Activated CD4-positive, alpha-beta T cell treated with anti-CD3 and anti-CD28 coated beads for 48 hours (primary cell): ENCODE data around the gene EEF2.
"Not testable (repeated sequence)": the region's sequence is repeated elsewhere in the genome, so short reads cannot be mapped to it uniquely, and the experiment has no call there.

Source experiments
- DNase-seq: peaks from one replicate; pipeline ENCODE4 v3.0.0-alpha.2; 2020

EEF2 gene

DNA sequence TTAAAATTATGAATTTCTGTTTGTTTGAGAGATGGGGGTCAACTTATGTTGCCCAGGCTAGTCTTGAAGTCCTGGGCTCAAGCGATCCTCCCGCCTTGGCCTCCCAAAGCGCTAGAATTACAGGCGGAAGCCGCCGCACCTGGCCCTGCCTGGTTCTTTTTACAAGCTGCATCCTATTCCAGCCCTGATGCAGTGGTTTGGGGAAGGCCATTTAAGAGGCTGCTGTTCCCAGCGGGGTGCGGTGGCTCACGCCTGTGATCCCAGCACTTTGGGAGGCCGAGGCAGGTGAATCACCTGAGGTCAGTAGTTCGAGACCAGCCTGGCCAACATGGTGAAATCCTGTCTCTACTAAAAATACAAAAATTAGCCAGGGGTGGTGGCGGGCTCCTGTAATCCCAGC lies 17.3 kb downstream of the EEF2 start:
- not testable (repeated sequence) for DNase-seq

DNA sequence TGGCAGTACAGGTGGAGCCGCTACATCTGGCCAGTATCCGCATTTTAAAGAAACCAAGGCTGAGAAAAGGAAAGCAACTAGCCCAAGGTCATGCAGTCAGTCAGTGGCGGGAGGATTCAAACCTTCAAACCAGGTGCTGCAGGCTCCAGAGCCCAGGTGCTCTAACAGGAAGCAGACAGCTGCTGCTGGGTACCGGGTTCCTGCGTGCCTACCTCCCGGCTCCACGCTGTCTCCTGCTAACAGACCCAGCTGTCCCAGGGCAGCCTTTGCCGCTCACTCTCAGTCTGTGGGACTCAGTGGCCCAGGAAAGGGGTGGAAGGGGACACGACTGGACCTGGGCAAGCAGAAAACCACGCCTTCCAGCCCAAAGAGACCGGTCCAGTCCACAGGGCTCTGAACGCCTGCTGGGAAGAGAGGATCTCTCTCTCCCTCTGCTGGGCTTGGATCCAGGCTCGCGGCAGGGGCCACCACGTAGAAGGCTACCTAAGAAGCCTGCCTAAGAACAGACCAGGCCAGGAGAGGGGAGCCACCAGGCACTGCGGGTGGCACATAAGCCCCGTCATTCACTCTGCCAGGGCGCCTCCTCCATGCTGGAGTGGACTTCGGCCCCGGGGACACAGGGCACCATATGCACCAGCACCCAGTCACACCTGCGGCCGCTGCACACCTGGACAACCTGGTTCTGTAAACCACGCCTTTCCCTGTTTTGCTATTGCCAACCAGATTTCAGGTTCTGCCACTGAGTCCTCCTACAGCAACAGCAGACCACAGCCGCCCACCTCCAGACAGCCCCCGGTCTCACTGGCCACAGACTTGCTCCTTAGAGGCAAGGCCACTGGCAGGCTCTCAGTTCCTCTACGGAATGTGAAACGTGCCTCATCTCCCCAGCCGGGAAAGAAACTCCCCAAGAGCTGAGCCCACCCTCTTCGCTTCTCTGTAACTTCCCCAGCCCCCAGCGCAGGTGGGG lies 18.9 kb downstream of the EEF2 start:
- no peak for DNase-seq

DNA sequence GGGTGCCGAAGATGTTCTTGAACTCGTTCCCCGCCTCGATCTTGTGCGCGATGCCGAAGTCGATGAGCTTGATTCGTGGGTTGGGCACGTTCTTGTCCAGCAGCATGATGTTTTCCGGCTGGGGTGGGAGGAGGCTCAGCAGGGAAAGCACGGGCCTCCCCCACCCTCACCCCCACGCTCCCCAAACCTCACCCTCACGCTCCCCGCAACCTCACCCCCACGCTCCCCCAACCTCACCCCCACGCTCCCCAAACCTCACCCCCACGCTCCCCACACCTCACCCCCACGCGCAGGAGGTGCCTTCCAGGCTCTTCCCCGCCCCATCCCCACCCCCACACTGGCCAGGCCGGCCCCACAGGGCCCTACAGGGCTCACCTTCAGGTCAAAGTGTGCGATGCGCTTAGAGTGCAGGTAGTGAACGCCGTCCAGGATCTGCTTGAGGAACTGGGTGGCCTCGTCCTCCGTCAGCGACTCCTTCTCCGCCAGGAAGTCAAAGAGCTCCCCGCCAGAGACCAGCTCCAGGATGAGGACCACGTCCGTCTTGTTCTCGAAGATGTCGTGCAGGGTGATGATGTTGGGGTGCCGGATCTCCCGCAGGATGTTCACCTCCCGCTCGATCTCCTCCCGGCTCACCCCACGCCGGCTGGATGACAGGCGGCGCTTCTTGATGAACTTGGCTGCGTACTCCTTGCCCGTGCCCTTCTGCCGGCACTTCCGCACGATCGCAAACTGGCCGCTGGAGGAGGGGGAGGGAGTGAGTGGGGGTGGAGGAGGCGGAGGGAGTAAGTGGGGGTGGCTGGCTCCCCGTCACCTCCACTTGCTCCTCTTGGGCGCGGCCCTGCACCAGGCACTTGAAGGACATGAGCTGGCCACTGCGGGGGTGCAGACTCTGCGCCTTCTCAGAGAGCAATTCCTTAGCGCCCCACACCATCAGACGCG lies 20.7 kb downstream of the EEF2 start:
- no peak for DNase-seq

DNA sequence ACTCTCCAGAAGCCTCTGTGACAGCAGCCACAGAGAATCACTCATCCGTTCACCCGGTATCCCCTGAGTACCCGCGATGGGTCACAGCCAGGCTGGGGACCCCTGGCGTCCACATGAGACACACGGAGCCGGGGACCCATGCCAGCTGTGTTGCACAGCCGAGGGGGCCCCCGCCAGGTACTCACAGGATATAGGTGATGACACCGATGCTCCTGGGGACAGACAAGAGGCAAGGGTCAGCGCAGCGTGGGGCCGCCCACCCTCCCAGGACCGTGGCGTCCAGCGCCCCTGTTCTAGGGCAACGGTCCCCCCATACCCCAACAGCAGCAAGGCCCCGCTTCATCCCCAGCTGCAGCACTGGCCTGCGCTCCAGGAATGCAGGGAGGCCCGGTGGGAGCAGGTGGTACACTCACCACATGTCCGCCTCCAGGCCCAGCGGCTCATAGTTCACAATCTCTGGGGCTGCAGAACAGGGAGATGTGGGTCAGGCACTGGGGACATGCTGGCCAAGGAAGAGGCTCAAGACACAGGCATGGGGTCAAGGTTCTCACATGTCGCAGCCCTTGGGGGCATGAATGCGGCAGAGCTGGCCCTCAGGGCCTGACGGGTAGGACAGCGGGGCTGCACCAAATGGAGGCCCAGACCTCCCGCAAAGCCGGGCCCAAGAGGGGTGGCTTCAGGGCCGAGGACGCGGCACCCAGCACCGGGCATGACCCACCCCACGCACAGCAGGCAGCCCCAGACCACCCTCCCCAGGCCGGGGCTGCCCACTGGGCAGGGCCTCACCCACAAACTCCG lies 21.6 kb downstream of the EEF2 start:
- DNase-seq, result no peak

GRCh38 chr19:3961007-3961406 lies 24.3 kb downstream of the EEF2 start:
- no peak for DNase-seq

DNA sequence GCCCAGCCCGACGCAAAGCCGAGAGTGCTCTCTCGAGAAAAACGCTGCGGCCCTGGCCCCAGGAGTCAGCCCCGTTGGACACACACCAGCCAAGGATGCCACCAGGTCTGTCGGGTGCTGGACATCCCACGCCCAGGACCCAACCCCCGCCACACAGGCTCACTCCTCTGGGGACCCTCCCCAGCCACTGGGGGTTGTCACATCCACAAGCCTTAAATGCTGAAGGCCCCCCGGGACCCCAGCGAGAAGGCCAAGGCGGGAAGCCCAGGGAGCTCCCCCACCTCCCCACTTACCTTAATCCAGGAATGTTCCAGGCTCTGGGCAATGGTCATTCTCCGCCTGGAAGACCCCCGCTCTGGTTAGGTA lies 25.5 kb downstream of the EEF2 start:
- DNase-seq, result no peak

DNA sequence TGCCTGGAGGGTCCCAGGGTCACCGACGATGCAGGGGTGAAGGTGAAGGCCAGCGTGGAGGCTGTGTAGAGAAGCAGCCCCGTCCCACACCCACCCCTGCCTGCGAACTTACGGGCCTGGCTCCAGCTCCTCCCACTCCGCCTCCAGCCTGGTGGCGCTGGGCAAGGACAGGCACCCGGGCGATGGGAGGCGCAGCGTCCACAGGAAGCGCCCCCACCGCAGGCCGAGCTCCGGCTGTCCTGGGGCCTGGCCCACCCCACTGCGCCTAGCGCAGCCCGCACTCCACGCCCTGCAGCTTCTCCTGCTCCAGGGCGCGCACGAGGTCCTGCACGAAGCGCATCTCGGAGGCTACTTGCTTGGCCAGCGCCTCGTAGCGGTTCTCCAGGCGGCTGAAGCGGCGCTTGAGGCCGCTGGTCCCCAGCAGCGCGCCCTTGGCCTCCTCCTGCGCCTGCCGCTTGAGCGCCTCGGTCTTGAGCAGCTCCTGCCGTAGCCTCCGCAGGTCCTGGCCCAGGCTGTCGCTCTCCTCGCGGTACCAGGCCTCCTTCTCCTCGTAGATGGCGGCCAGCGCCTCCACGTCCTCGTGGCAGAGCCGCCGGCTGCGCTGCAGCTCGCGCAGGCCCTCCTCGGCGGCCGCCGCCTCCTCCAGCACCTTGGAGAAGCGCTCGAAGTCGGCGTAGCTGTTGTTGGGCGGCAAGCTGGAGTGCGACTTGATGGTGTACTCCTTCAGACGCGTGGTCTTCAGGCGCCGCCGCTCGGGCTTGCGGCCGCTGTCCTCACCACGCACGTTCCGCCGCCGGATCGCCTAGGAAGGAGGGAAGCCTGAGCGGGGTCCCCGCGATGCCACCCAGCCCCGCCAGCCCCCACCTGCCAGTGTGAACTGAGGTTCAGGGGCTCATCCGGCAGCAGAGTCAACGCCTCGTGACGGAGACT lies 26.2 kb downstream of the EEF2 start:
- no peak for DNase-seq

- no peak for DNase-seq
Observed at GRCh38 chr19:3955688-3956087, 29.6 kb downstream of the EEF2 start.

DNA sequence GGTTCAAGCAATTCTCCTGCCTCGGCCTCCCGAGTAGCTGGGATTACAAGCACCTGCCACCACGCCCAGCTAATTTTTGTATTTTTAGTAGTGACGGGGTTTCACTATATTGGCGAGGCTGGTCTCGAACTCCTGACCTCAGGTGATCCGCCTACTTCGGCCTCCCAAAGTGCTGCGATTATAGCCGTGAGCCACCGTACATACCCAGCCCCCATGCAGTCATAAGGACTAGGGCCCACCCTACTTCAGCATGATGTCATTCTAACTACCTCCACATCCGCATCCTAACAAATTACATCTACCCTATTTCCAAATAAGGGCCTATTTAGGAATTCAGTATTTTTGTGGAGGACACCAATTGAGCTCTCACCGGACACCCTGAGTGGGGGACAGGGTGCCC lies 30.0 kb downstream of the EEF2 start:
- DNase-seq, result not testable (repeated sequence)

- DNase-seq, result no peak
Observed at GRCh38 chr19:3954107-3954506, 31.2 kb downstream of the EEF2 start.

DNA sequence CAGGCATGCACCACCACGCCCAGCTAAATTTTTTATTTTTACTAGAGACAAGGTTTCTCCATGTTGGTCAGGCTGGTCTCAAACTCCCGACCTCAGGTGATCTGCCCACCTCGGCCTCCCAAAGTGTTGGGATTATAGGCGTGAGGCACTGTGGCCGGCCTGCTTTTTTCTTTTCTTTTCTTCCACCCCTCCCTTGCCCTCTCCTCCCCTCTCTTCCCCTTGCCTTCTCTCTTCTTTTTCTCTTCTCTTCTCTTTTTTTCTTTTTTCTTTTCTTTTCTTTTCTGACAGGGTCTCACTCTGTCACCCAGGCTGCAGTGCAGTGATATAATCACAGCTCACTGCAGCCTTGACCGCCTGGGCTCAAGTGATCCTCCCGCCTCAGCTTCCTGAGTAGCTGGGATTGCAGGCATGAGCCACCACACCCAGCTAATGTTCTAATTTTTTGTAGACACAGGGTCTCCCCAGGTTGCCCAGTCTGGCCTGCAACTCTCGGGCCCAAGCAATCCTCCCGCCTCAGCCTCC lies 32.4 kb downstream of the EEF2 start:
- not testable (repeated sequence) for DNase-seq

DNA sequence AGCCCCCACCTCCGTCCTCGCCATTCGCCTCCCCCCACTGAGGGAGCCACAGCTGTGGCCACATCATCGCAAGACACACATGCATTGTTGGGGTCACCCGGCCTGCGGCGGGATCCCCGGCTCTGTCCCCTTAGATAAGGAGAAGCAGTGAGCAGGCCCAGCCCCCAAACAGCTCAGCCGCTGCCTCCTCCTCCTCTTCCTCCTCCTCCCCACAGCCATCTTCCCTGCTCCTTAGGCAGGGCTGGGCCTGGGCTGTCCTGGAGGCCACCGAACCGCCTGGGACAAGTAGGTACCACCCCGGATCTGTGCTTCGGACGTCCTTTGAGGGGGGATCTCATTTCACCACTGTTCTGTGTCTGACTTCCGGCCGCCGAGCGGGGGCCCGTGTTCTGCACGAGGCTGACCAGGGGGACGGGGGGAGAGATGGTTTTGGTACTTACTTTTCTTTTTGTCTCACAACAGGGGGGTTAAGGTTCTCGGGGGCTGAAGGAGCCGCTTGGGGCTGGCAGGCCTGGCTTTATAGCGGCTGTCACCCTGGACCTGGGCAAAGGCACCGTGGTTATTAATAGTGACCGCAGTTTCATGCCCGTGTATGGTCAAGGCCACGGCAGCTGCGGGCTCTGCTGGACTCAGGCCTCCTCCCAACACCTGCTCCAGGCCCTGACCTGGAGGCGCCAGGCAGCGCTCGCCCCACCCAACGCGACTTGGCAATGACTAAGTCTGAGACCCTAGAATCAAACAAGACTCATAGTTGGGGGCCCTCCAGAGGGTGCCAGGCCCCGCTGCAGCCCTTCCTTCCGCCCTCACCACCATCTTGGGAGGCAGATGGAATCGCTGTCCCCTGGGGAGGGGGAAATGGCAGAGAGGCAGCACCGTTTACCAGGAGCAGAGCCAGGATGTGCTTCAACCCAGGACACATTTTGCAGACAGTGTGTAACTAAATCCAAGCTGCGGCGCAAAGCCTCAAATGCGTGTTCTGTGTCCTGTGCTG lies 34.1 kb downstream of the EEF2 start:
- DNase-seq, result no peak

DNA sequence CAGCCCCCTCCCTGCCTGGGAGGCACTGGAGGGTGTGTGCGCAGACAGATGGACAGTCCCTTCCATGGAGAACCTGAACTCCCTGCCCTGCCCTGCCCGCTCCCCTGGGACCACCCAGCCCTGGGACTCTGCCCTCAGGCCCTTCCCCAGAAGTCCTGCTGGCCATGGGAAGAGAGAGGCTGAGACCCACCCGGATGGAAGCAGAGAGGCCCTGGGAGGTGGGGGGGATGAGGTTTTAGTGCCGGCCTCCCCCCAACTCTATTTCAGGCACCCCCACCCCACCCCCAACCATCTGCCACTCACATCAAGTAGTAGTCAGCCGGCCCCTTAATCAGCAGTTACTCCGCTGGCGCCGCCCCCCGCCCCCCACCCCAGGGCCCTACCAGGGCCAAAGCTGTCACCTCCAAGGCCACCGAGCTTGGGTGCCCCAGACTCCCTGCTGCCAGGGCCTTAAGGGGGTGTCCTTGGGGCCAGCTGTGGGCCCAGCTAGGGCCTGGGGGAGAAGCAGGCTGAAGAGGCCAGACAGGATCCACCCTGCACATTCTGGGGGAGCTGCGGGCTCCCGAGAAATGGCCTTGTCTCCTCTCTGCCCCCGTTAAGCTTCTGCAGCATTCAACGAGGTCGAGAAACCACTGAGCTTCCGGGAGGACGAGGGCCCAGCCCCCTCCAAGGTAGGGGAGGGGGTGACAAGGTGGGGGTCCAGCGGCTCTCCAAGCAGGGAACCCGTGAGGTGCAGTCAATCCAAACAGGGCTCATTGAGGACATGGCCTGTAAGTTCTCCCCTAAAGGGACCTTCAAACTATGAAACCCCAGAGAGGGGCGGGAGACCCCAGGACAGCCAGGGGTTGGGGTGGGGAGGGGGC lies 35.0 kb downstream of the EEF2 start:
- no peak for DNase-seq

DNA sequence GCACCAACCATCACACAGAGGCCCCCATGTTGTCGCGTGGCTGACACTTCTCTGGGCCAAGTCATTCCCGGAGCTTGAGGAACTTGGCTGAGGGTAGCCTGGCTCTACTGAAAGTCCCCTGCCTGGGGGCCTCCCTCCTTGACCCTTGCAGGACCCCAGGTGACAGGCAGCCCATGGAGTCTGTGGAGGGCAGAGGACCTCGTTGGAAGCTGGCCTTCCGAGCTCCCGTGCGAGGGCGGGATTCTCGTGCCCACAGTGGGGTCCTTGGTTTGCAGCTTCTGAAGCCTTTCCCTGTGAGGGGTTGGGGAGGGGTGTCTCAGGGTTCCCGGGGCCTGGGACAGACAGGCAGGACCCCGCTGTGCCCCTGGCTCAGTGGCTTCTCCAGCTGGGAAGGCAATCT lies 36.0 kb downstream of the EEF2 start:
- no peak for DNase-seq

DNA sequence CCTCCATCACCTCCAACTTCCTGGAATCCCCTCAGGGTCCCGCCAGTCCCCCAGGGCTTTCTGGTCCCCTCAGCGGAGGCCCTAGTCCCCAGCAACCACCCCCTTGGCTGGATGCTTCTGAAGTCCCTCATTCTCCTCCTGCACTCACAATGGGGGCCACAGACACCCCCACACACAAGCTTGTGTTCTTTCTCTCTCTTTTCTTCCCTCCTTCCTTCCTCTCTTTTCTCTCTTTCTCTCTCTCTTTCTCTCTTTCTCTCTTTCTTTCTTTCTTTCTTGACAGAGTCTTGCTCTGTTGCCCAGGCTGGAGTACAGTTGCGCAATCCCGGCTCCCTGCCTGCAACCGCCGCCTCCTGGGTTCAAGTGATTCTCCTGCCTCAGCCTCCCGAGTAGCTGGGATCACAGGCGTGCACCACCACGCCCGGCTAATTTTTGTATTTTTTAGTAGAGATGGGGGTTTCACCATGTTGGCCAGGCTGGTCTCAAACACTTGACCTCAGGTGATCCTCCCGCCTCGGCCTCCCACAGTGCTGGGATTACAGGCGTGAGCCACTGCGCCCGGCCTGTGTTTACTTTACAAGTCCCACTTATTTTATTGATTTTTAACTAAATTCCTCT lies 37.8 kb downstream of the EEF2 start:
- DNase-seq, result not testable (repeated sequence)

DNA sequence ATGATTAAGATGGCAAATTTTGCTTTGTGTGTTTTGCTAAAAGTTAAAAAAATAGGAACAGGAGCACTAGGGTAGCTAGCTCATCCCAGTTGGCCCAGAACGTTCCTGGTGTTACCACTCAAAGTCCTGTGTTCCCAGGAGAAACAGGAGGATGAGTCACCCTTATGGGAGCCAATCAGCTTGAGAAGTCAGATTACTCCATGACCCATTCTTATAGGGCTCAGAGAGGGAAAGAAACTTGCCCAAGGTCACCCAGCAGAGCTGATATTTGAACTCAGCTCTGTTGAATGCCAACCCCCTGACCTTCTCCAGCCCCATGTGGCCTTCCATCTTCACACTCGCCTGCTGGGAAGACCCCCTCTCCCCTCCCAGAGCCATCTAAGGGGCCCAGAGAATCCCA lies 39.4 kb downstream of the EEF2 start:
- DNase-seq, result no peak

- no peak for DNase-seq
Observed at GRCh38 chr19:3944018-3944721, 41.1 kb downstream of the EEF2 start.

DNA sequence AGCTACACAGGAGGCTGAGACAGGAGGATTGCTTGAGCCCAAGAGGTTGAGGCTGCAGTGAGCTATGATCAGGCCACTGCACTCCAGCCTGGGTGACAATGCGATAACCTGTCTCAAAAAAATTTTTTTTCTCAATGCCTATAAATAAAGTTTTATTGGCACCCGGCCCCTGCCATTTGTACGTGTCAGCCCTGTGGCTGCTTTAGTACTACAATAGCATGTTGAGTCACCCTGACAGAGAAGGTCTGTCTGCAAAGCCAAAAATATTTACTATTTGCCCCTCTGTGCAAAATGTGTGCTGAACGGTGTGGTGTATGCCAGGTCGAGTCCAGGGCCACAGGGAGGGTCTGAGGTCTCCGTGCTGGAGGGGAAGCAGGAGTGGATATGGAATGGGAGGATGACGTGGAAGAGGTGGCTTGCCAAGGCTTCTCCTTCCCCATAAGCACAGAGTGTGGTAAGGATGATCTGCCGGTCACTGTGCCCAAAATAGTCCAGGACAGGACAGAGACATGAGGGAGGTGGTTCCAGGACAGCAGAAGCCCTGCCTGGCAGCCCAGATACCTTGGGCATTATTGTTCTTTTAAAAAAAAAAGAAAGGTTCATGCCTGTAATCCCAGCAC lies 42.4 kb downstream of the EEF2 start:
- no peak for DNase-seq
